HepG2 (cell line): Measurements from ENCODE around the gene PCSK2. TPM values are rescaled to one million over a fixed set of nuclear protein-coding genes. Genes with fewer than 3 reads are reported as not detected.

ENCODE experiments used
- ATAC-seq: fragments of 200-7000 bp; cut with Tn5 transposase; 3 replicates; pipeline ENCODE4 v1.9.1; 2020; ENCODE audit warnings: mild to moderate bottlenecking, moderate library complexity
- BruUV-seq: library from RNA; stranded (reverse); fragments of 400-500 nt; replicated peaks from 2 replicates; lab custom pipeline; 2021; lab: Mats Ljungman, UMichigan
- CTCF ChIA-PET: fragments of 300-600 bp; formaldehyde crosslinking; extraction: SDS; loops from one replicate; lab custom pipeline; 2021; ENCODE audit warnings: low total read pairs, inconsistent platforms, low intra/inter-chr PET ratio; lab: Yijun Ruan, JAX
- POLR2A ChIA-PET: fragments of 350-600 bp; sonication (Branson Sonifier 250); formaldehyde crosslinking; loops from one replicate; lab custom pipeline; 2020; ENCODE audit warnings: antibody characterized with exemption, inconsistent platforms; lab: Yijun Ruan, JAX
- DNase-seq: peaks from one replicate; pipeline ENCODE4 v3.0.0-alpha.2; 2015; ENCODE audit warnings: low spot score
- FAIRE-seq: peaks from 3 replicates; lab custom pipeline; 2011; peaks lifted over from hg19 to GRCh38; lab: Jason Lieb, UNC
- H2AFZ ChIP-seq: one replicate; pipeline ENCODE4 v1.6.1; 2011; ENCODE audit warnings: low read length, inconsistent platforms
- H3K27ac ChIP-seq: fragments of 300-600 bp; 3 replicates; pipeline ENCODE4 v1.8.0; 2011; ENCODE audit warnings: mixed run types, mild to moderate bottlenecking, mixed read lengths, low read length, inconsistent platforms; ENCODE audit not compliant: insufficient read depth; ENCODE audit errors: extremely low read length
- H3K27me3 ChIP-seq, 2 experiments: fragments of 200-600 bp in 1 of 2; 2 replicates in 1 of 2; 3 replicates in 1 of 2; pipeline versions ENCODE4 v1.6.0 to v1.8.0; 2011; ENCODE audit warnings: low read length in 2 of 2, mild to moderate bottlenecking in 2 of 2, moderate library complexity in 2 of 2, inconsistent platforms in 1 of 2; ENCODE audit not compliant: insufficient read depth in 2 of 2, control insufficient read depth in 1 of 2
- H3K36me3 ChIP-seq, 2 experiments: fragments of 200-600 bp in 1 of 2; replicated peaks in 1 of 2; 2 replicates in 1 of 2; 3 replicates in 1 of 2; pipeline versions ENCODE4 v1.5.1 to v1.8.0; 2011; ENCODE audit warnings: low read length in 2 of 2, inconsistent platforms in 1 of 2; ENCODE audit not compliant: insufficient read depth in 2 of 2, control insufficient read depth in 1 of 2
- H3K4me1 ChIP-seq: 2 replicates; pipeline ENCODE4 v1.5.1; 2012; ENCODE audit warnings: low read length, inconsistent platforms; ENCODE audit not compliant: insufficient read depth
- H3K4me2 ChIP-seq: 2 replicates; pipeline ENCODE4 v1.6.0; 2011; ENCODE audit warnings: low read depth, low read length, inconsistent platforms
- H3K4me3 ChIP-seq, 3 experiments: fragments of 200-600 bp in 1 of 3; sonication (generic), shearing (Covaris generic) in 1 of 3; replicated peaks in 1 of 3; 2 replicates each; pipeline ENCODE4 v1.5.1; 2011 to 2016; ENCODE audit warnings: low read length in 3 of 3, inconsistent platforms in 2 of 3, low read depth in 2 of 3, mild to moderate bottlenecking in 2 of 3, control low read depth in 1 of 3, mixed read lengths in 1 of 3; ENCODE audit not compliant: insufficient read depth in 1 of 3
- H3K79me2 ChIP-seq: one replicate; pipeline ENCODE4 v1.6.1; 2011; ENCODE audit warnings: low read length, inconsistent platforms; ENCODE audit not compliant: insufficient read depth
- H3K9ac ChIP-seq: 2 replicates; pipeline ENCODE4 v1.6.0; 2011; ENCODE audit warnings: mild to moderate bottlenecking, low read depth, low read length, inconsistent platforms; ENCODE audit not compliant: insufficient read depth
- H3K9me3 ChIP-seq: 2 replicates; pipeline ENCODE4 v1.5.1; 2012; ENCODE audit warnings: mild to moderate bottlenecking, low read length
- H4K20me1 ChIP-seq: 2 replicates; pipeline ENCODE4 v1.6.0; 2011; ENCODE audit warnings: inconsistent platforms, mild to moderate bottlenecking, low read length, moderate library complexity; ENCODE audit not compliant: insufficient read depth
- ZFP36L1 ChIP-seq: sonication (generic); formaldehyde crosslinking; IDR thresholded peaks from 2 replicates; pipeline ENCODE4 v1.8.0; 2022; ENCODE audit warnings: mild to moderate bottlenecking, missing genetic modification reagents, moderate library complexity
- ZNF17 ChIP-seq: sonication (generic); formaldehyde crosslinking; IDR thresholded peaks from 2 replicates; pipeline ENCODE4 v1.5.0; 2020; ENCODE audit warnings: mild to moderate bottlenecking, missing genetic modification reagents
- ZNF205 ChIP-seq: IDR thresholded peaks from 2 replicates; pipeline ENCODE4 v1.6.1; 2018; ENCODE audit warnings: missing biosample characterization, missing genetic modification reagents
- ZNF232 ChIP-seq: sonication (generic); formaldehyde crosslinking; IDR thresholded peaks from 2 replicates; pipeline ENCODE4 v1.4.0; 2020; ENCODE audit warnings: missing genetic modification reagents, borderline replicate concordance
- ZNF674 ChIP-seq: sonication (generic); formaldehyde crosslinking; IDR thresholded peaks from 2 replicates; pipeline ENCODE4 v1.5.0; 2020; ENCODE audit warnings: low read depth, mild to moderate bottlenecking, missing genetic modification reagents
- WGBS: methylation state at CpG from one replicate; pipeline ENCODE4 v1.1.6; 2017; ENCODE audit warnings: low lambda C conversion rate; 5-methylcytosine and 5-hydroxymethylcytosine counted together
- in situ Hi-C: cut with HindIII; loops from 2 replicates; pipeline ENCODE4 v1.10.0; 2017; ENCODE audit warnings: low pct_unique_long_range_greater_than_20kb; ENCODE audit not compliant: extremely low pct_ligation_motif_present
- intact Hi-C: fragments of 100-400 bp; cut with micrococcal nuclease; formaldehyde crosslinking; loops from one replicate; pipeline ENCODE4 v1.10.0; 2022; ENCODE audit not compliant: unreplicated experiment
- polyA plus RNA-seq, 8 experiments: library from polyadenylated mRNA; depleted of rRNA in 3 of 8; stranded (reverse) in 7 of 8; unstranded in 1 of 8; fragments of >200 nt; fragmentation: Illumina TruSeq in 4 of 8; extraction: Trizol in 4 of 8; gene quantifications; 2 replicates each; pipeline versions ENCODE4 v1.2.1 to v1.2.3, GENCODE V29; 2011 to 2016; ENCODE audit warnings: low read depth in 4 of 8, missing spikeins in 1 of 8, mixed read lengths in 1 of 8; ENCODE audit not compliant: insufficient read depth in 1 of 8
- total RNA-seq, 5 experiments: library from RNA; depleted of rRNA; stranded (reverse); fragments of >200 nt; fragmentation: Illumina TruSeq; extraction: Trizol; gene quantifications; 2 replicates each; pipeline ENCODE4 v1.2.3, GENCODE V29; 2016; ENCODE audit warnings: low read depth in 1 of 5
- TF ChIP-seq, protein P1 (sequence below): sonication (generic); formaldehyde crosslinking; IDR thresholded peaks from 2 replicates; pipeline ENCODE4 v1.4.0; 2020; ENCODE audit warnings: mild to moderate bottlenecking, missing genetic modification reagents
- TF ChIP-seq, protein P2 (sequence below): sonication (generic); formaldehyde crosslinking; IDR thresholded peaks from 2 replicates; pipeline ENCODE4 v1.5.0; 2020; ENCODE audit warnings: missing genetic modification reagents, mild to moderate bottlenecking, borderline replicate concordance
- TF ChIP-seq, protein P3 (sequence below): sonication (generic); formaldehyde crosslinking; IDR thresholded peaks from 2 replicates; pipeline ENCODE4 v1.9.0; 2022; ENCODE audit warnings: missing genetic modification reagents, mild to moderate bottlenecking, borderline replicate concordance
- TF ChIP-seq, protein P4 (sequence below): sonication (generic); formaldehyde crosslinking; IDR thresholded peaks from 2 replicates; pipeline ENCODE4 v1.5.0; 2020; ENCODE audit warnings: mild to moderate bottlenecking, missing genetic modification reagents, moderate library complexity
- TF ChIP-seq, protein P5 (sequence below): sonication (generic); formaldehyde crosslinking; IDR thresholded peaks from 2 replicates; pipeline ENCODE4 v1.4.0; 2020; ENCODE audit warnings: low read depth, mild to moderate bottlenecking, missing genetic modification reagents

The PCSK2 gene
- total and polyA plus RNA-seq, 2 of the 13 experiments (the other 11 are each of a cell fraction or from before 2014, with no cell fraction given): not detected

DNA sequence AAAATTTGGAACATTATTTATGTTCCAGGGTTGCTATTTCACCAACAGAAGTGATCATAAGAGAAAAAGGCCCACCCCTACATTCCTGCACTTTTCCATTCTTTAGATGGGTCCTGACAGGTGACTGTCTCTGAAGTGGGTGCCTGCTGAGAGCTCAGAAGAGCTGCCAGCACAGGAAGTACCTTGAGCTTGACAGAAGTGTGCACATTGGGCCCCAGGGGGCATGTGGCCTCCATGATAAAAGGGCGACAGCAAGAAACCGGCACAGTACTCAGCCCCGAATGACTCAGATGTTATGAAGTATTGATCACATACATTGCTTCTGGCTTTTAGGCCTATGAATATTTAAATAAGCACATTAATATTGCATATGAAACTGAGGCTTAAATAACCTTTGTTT is 150.4 kb downstream of the PCSK2 start:
- TF ChIP-seq ZFP36L1 (CRISPR knock-in tag): no peak
- TF ChIP-seq, protein P1, sequence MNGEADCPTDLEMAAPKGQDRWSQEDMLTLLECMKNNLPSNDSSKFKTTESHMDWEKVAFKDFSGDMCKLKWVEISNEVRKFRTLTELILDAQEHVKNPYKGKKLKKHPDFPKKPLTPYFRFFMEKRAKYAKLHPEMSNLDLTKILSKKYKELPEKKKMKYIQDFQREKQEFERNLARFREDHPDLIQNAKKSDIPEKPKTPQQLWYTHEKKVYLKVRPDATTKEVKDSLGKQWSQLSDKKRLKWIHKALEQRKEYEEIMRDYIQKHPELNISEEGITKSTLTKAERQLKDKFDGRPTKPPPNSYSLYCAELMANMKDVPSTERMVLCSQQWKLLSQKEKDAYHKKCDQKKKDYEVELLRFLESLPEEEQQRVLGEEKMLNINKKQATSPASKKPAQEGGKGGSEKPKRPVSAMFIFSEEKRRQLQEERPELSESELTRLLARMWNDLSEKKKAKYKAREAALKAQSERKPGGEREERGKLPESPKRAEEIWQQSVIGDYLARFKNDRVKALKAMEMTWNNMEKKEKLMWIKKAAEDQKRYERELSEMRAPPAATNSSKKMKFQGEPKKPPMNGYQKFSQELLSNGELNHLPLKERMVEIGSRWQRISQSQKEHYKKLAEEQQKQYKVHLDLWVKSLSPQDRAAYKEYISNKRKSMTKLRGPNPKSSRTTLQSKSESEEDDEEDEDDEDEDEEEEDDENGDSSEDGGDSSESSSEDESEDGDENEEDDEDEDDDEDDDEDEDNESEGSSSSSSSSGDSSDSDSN: no peak
- TF ChIP-seq, protein P2, sequence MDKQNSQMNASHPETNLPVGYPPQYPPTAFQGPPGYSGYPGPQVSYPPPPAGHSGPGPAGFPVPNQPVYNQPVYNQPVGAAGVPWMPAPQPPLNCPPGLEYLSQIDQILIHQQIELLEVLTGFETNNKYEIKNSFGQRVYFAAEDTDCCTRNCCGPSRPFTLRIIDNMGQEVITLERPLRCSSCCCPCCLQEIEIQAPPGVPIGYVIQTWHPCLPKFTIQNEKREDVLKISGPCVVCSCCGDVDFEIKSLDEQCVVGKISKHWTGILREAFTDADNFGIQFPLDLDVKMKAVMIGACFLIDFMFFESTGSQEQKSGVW (CRISPR knock-in tag): no peak
- TF ChIP-seq, protein P3, sequence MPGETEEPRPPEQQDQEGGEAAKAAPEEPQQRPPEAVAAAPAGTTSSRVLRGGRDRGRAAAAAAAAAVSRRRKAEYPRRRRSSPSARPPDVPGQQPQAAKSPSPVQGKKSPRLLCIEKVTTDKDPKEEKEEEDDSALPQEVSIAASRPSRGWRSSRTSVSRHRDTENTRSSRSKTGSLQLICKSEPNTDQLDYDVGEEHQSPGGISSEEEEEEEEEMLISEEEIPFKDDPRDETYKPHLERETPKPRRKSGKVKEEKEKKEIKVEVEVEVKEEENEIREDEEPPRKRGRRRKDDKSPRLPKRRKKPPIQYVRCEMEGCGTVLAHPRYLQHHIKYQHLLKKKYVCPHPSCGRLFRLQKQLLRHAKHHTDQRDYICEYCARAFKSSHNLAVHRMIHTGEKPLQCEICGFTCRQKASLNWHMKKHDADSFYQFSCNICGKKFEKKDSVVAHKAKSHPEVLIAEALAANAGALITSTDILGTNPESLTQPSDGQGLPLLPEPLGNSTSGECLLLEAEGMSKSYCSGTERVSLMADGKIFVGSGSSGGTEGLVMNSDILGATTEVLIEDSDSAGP (CRISPR knock-in tag): no peak
- TF ChIP-seq ZNF232 (CRISPR knock-in tag): no peak
- no peak for TF ChIP-seq ZNF205 (CRISPR knock-in tag)
- TF ChIP-seq, protein P4, sequence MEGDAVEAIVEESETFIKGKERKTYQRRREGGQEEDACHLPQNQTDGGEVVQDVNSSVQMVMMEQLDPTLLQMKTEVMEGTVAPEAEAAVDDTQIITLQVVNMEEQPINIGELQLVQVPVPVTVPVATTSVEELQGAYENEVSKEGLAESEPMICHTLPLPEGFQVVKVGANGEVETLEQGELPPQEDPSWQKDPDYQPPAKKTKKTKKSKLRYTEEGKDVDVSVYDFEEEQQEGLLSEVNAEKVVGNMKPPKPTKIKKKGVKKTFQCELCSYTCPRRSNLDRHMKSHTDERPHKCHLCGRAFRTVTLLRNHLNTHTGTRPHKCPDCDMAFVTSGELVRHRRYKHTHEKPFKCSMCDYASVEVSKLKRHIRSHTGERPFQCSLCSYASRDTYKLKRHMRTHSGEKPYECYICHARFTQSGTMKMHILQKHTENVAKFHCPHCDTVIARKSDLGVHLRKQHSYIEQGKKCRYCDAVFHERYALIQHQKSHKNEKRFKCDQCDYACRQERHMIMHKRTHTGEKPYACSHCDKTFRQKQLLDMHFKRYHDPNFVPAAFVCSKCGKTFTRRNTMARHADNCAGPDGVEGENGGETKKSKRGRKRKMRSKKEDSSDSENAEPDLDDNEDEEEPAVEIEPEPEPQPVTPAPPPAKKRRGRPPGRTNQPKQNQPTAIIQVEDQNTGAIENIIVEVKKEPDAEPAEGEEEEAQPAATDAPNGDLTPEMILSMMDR: no peak
- TF ChIP-seq, protein P5, sequence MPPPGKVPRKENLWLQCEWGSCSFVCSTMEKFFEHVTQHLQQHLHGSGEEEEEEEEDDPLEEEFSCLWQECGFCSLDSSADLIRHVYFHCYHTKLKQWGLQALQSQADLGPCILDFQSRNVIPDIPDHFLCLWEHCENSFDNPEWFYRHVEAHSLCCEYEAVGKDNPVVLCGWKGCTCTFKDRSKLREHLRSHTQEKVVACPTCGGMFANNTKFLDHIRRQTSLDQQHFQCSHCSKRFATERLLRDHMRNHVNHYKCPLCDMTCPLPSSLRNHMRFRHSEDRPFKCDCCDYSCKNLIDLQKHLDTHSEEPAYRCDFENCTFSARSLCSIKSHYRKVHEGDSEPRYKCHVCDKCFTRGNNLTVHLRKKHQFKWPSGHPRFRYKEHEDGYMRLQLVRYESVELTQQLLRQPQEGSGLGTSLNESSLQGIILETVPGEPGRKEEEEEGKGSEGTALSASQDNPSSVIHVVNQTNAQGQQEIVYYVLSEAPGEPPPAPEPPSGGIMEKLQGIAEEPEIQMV (CRISPR knock-in tag): no peak
- TF ChIP-seq ZNF17: no peak
- TF ChIP-seq ZNF674: no peak
- TF ChIP-seq, all 625 proteins: peak for 0
- no peaks in the 10 kb centered on the region for H3K4me1 ChIP-seq
- H3K4me3 ChIP-seq: no peak overlapping the region
- ChIA-PET POLR2A (no interaction called here), CTCF (no interaction called here)
- H3K9ac ChIP-seq: no peak overlapping the region
- H3K79me2 ChIP-seq: no peaks in the 10 kb centered on the region
- ATAC-seq (no peak), DNase-seq (no peak), FAIRE-seq (no peak)
- H3K27me3 ChIP-seq: peaks cover 0 to 12% of the 10 kb centered on the region in 2 experiments; a peak in 1 of 5 replicates
- no peaks in the 10 kb centered on the region for H3K9me3 ChIP-seq
- H4K20me1 ChIP-seq: no peaks in the 10 kb centered on the region
- no TSS peak for BruUV-seq
- no peaks in the 10 kb centered on the region for H3K36me3 ChIP-seq
- intact Hi-C loops (no loop called here), in situ Hi-C loops (no loop called here)
- 31% methylated on average over 3 of the region's 3 CpGs for WGBS
- no peak overlapping the region for H3K4me2 ChIP-seq
- H2AFZ ChIP-seq: no peak overlapping the region
- H3K27ac ChIP-seq: no peak overlapping the region
